ENCODE measurements around the gene MAGEB17. TPM values are rescaled to one million over a fixed set of nuclear protein-coding genes. Genes with fewer than 3 reads are reported as not detected.
"Not testable (repeated sequence)": the region's sequence is repeated elsewhere in the genome, so short reads cannot be mapped to it uniquely, and the experiment has no call there.

MAGEB17 gene
- total RNA-seq, 1 donor from 2014 or later, result not detected

- DNase-seq (ENCODE audit: low spot score in 2 of 2), result no peak
- FAIRE-seq, result no peak
Measured at GRCh38 chrX:16155581-16156096, 11.6 kb upstream of the MAGEB17 start.

DNA sequence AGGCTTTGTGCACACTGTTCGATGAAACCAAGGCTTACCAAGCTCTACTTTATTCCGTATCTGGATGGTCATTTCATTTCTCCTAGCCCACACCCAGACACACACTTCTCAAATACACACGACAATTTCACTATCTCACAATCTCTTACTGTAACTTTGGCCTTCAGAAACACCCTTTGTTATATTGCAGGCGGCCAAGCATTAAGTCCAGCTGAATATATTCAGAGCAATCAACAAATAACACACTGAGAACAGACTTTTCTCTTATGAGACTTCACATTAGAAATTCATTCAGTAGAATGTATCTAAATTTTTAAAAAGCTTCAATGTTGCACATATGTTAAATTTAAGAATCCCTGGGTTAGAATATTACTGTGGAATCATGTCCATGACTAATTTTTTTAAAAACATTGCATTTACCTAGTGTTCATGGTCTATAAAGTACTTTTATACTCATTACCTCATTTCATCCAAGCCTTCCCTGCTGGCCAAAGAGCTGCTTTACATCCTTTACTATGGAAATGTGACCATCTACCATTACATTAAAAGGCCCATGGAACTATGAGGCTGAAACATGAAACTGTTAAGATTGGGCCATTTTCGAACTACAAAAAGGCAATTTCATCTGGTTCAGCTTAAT, 10.5 kb upstream of the MAGEB17 start:
- no peak for DNase-seq (ENCODE audit: low spot score in 2 of 2)
- no peak for FAIRE-seq

GRCh38 chrX:16160729-16161128, 6.6 kb upstream of the MAGEB17 start:
- DNase-seq (ENCODE audit: low spot score in 2 of 2) (no peak), FAIRE-seq (no peak)

- not testable (repeated sequence) for FAIRE-seq; DNase-seq (ENCODE audit: low spot score in 2 of 2)
Measured at GRCh38 chrX:16161173-16161572, 6.1 kb upstream of the MAGEB17 start.

DNA sequence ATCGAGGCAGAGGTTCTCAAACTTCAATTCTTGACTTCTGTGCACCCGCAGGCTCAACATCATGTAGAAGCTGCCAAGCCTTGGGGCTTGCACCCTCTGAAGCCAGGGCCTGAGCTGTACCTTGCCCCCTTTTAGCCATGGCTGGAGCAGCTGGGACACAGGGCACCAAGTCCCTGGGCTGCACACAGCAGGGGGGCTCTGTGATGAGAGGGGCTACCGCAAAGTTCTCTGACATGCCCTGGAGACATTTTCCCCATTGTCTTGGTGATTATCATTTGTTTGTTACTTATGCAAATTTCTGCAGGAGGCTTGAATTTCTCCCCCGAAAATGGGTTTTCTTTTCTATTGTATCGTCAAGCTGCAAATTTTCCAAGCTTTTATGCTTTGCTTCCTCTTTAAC, 4.9 kb upstream of the MAGEB17 start:
- DNase-seq (ENCODE audit: low spot score in 2 of 2) (no peak), FAIRE-seq (no peak)

DNA sequence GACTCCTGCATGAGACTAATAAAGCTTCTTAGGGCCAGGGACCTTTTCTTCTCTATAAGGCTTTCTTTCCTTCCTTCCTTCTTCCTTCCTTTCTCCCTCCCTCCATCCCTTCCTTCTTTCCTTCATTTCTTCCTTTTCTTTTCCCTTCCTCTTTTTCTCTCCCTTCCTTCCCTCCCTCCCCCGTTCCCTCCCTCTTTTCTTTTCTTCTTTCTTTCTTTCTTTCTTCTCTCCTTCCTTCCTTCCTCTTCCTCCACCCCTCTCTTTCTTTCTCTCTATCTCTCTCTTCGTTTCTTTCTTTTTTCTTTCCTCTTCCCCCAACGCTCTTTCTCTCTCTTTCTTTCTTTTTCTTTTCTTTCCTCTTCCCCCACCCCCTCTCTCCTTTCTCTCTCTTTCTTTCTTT, 2.5 kb upstream of the MAGEB17 start:
- no peak for FAIRE-seq

GRCh38 chrX:16171039-16171438, 3.8 kb downstream of the MAGEB17 start:
- no peak for DNase-seq (ENCODE audit: low spot score in 2 of 2)
- no peak for FAIRE-seq

More for the DNA sequence above, 2.5 kb upstream of the MAGEB17 start:
- DNase-seq (ENCODE audit: low spot score in 2 of 2), result no peak

GRCh38 chrX:16171944-16172343, 4.7 kb downstream of the MAGEB17 start:
- FAIRE-seq (no peak), DNase-seq (ENCODE audit: low spot score in 2 of 2) (no peak)

GRCh38 chrX:16172391-16172790, 5.1 kb downstream of the MAGEB17 start:
- no peak for DNase-seq (ENCODE audit: low spot score in 2 of 2)
- FAIRE-seq, result no peak

DNA sequence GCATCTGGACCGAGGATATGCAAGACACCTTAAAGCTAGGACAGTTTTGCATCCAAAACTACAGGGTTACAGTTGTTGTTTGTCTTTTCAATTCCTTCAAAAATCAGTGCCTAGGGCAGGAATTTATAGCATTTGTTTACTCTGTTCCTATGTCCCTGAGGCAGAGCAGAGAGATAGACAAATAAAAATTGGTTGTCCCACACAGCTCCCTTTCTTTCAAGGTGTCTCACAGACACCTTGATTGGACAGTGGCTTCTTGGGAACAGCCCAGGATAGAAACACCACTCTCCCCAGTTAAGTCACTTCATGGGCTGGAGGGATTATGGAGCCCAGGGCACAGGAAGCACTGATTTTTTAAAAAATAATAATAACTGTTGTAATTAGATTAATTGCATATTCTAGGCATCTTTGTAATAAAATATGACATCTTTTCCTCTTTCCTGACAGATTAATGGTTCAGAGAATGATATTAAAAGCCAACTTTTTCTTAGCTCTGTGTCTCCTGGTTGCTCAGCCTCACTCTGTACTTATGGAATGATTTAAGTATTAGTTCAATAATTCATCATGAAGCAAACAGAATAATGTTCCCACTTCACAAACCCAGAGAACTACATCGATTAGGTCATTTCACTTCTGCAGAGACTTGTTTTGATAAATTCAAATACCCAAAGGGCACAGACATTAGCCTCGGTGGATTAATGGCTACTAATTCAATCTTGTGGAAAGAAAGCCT, 8.2 kb downstream of the MAGEB17 start:
- no peak for DNase-seq (ENCODE audit: low spot score in 2 of 2)
- no peak for FAIRE-seq

DNA sequence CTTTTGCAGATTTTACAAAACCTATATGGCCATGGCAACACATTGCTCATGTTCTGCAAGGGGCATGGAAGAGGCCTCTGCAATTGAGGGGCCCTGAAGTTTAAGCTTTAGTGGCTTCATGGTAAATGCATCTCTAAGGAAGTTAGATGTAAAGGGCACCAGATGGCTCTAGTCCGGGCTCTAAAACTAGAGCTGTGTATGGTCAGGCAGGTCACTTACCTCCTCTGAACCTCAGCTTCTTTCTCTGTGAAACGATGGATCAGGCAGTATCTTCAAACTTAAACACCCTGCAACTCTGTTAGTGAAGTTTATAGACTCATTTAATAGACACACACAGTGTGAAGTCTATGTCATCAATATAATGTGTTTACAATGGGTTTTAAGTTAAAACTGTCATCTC, 10.0 kb downstream of the MAGEB17 start:
- FAIRE-seq (no peak), DNase-seq (ENCODE audit: low spot score in 2 of 2) (no peak)

DNA sequence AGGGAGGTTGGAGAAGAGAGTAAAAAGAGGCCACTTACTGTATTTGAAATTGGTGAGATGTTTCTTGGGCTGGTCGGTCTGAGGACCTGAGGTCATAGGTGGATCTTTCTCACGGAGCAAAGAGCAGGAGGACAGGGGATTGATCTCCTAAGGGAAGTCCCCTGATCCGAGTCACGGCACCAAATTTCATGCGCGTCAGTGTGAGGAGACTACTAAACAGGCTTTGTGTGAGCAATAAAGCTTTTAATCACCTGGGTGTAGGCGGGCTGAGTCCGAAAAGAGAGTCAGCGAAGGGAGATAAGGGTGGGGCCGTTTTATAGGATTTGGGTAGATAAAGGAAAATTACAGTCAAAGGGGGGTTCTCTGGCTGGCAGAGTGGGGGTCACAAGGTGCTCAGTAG, 16.6 kb downstream of the MAGEB17 start:
- FAIRE-seq; DNase-seq (ENCODE audit: low spot score in 2 of 2): not testable (repeated sequence)

- FAIRE-seq (no peak), DNase-seq (ENCODE audit: low spot score in 2 of 2) (no peak)
Measured at GRCh38 chrX:16185725-16186136, 18.4 kb downstream of the MAGEB17 start.

DNA sequence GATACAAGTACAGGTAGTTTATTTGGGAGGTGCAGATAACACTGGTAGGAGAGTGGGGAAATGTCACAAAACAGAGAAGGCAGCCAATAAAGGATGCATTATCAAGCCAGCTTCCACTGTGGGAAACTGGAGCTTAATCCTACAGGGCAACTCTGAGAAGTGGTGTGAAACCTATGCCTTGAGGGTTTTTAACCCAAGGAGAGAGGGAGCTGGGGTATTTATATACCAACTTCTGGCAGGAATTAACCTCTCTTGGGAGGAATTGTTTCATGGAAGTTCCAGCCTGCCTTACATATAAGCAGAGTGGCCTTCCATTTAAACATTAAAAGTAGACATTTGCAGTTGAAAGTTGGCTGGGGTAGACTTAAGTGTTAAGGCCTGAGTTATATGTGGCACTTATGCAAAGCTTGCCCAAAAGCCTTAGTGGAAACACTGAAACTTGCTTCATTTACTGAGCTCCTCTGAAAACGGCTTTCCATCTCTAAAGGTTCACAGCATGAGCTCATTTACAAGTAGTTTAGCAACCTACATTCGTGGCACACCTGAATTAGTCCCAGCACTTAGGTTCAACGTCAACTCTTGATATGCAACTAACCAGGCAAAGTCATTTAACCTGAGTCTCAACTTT, 19.2 kb downstream of the MAGEB17 start:
- FAIRE-seq (no peak), DNase-seq (ENCODE audit: low spot score in 2 of 2) (no peak)

- DNase-seq (ENCODE audit: low spot score in 2 of 2) (no peak), FAIRE-seq (no peak)
Measured at GRCh38 chrX:16187024-16187760, 19.9 kb downstream of the MAGEB17 start.

DNA sequence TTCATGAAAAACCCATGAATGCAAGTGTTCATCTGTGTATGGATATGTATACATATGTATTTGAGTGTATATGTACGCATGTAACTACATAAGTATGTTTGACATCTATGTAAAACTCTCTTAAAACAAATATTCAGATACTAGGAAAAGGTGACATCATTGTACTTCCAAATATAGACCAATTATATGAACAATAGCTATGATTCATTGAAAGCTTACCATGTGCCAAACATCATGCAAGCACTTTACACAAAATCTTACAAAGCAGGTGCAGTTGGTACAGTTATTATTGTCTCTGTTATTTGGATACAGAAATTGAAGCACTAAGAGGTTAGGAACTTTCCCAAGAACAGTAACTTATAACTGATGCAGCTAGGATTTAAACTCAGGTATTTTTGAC, 21.4 kb downstream of the MAGEB17 start:
- FAIRE-seq, result no peak
- DNase-seq (ENCODE audit: low spot score in 2 of 2), result no peak

- FAIRE-seq (no peak), DNase-seq (ENCODE audit: low spot score in 2 of 2) (no peak)
Measured at GRCh38 chrX:16191605-16192004, 24.3 kb downstream of the MAGEB17 start.

GRCh38 chrX:16196829-16197228, 29.5 kb downstream of the MAGEB17 start:
- FAIRE-seq (no peak), DNase-seq (ENCODE audit: low spot score in 2 of 2) (no peak)

GRCh38 chrX:16199343-16199742, 32.1 kb downstream of the MAGEB17 start:
- FAIRE-seq (no peak), DNase-seq (ENCODE audit: low spot score in 2 of 2) (no peak)

DNA sequence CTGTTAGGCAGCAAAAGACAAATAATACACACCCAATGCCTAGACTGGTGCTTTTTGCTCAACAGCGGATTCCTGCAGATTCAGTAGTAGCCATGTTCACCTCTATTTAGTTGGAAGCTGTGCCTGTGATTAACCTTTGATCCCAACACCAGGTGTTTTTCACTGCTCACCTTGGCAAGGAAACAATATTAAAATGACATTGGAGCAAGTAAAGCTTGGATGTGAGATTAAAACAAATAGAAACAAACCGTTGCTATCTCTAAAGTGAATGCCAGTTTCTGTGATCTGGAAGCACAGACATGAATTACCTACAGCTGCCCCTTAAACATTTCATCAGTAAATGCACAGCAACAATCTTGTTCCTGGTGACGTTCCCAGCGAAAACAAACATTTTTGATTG, 35.7 kb downstream of the MAGEB17 start:
- no peak for FAIRE-seq
- no peak for DNase-seq (ENCODE audit: low spot score in 2 of 2)

DNA sequence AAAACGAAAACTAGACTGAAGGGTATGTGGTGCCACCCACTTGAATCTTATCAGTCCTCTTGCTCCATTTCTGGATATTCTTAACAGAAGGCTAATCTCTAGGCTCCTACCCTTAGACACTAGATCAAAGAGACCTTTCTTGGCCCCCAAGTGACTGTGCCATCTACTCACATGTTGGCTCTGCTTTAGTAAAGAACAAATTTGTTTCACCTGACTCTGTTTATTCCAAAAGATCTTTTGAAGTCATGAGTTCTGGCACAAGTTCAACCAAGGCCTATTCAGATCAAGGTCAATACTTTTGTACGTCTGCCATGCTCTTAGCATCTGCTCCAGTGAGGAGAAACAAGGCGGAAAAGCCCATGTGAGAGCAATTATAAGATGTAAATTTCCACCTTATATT, 37.3 kb downstream of the MAGEB17 start:
- DNase-seq (ENCODE audit: low spot score in 2 of 2) (no peak), FAIRE-seq (no peak)
